ENCODE data around the gene RXRB. TPM values are rescaled to one million over a fixed set of nuclear protein-coding genes. Genes with fewer than 3 reads are reported as not detected.

RXRB gene
- total and polyA plus RNA-seq, 10 of the 15 experiments (the other 5 are each of a cell fraction or from before 2014, with no cell fraction given), result 0.71 to 35.0 (median 20.4) TPM

DNA sequence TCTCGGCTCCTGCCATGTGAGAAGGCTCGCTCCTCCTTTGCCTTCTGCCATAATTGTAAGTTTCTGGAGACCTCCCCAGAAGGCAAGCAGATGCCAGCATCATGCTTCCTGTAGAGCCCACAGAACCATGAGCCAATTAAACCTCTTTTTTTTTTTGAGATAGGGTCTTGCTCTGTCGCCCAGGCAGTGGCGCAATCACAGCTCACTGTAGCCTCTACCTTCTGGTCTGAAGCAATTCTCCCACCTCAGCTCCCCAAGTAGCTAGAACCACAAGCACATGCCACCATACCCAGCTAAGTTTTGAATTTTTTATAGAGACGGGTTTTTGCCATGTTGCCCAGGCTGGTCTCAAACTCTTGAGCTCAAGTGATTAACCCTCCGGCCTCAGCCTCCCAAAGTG is 36.4 kb upstream of the RXRB start (continued):
- no peak for TF ChIP-seq BRCA1 (IDR thresholded peaks at IDR 0.05; ENCODE audit: low read depth, low read length)

DNA sequence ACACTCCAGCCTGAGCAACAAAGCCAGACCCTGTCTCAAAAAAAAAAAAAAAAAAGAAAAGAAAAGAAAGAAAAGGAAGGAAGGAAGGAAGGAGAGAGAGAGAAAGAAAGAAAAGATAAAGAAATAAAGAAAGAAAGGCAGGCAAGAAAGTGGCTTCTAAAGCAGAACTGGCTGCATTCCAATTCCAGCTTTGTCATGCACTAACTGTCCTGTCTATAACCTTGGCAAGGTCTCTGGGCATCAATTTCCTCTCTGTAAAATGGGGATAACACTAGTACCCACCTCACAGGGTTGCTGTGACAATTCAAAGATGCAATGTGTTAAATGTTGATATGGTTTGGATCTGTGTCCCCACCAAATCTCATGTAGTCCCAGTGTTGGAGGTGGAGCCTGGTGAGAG is 35.9 kb upstream of the RXRB start:
- ChIA-PET CTCF (interaction anchor here (1.1 to 1.8 kb wide), 2 partner anchors 12 to 83 kb away, joined by 3 to 6 read pairs; no protein-coding TSS in a partner anchor), POLR2A (interaction anchor here (0.7 kb wide), 1 partner anchor 131 kb away, joined by 4 read pairs; no protein-coding TSS in a partner anchor), SMC1A (ENCODE audit: uncharacterized antibody, unreplicated experiment) (no interaction called here), RAD21 (ENCODE audit: unreplicated experiment) (interaction anchor here (2.6 kb wide), 1 partner anchor 13 kb away, joined by 6 read pairs; no protein-coding TSS in a partner anchor)
- Histone ChIP-seq H3K4me3 (no peak overlapping the region), H4K20me1 (ENCODE audit: control insufficient read depth, insufficient read depth) (no peaks in the 10 kb centered on the region), H3K27me3 (replicated peaks in 1 of 2; ENCODE audit: control insufficient read depth in 2 of 2, insufficient read depth in 2 of 2, low read length in 1 of 2) (peaks cover 2 to 3% of the 10 kb centered on the region in 2 experiments; a peak in 2 of 4 replicates), H3K27ac (ENCODE audit: control insufficient read depth, insufficient read depth) (no peak overlapping the region), H3K4me1 (ENCODE audit: control insufficient read depth, insufficient read depth, low read length) (no peaks in the 10 kb centered on the region), H3K9ac (ENCODE audit: control insufficient read depth, insufficient read depth, low read length) (no peak overlapping the region), H3K9me3 (replicated peaks; ENCODE audit: control insufficient read depth, insufficient read depth, low read length) (no peaks in the 10 kb centered on the region), H2AFZ (ENCODE audit: control insufficient read depth, low read depth, low read length) (no peak overlapping the region), H3K79me2 (ENCODE audit: control insufficient read depth, insufficient read depth, low read length) (no peaks in the 10 kb centered on the region), H3K4me2 (ENCODE audit: control insufficient read depth, insufficient read depth) (no peak overlapping the region), H3K36me3 (ENCODE audit: control insufficient read depth in 2 of 2, insufficient read depth in 2 of 2, low read length in 1 of 2) (no peaks in the 10 kb centered on the region)
- no peak for TF ChIP-seq CHD1 (IDR thresholded peaks at IDR 0.05; ENCODE audit: low read depth, low read length)
- TF ChIP-seq RBBP5 (conservative IDR thresholded peaks at IDR 0.05), result no peak
- no peak for TF ChIP-seq CBFB (IDR thresholded peaks at IDR 0.05; ENCODE audit: low read depth)
- no TSS peak for BruUV-seq (replicated peaks)
- DNase-seq (ENCODE audit: low read depth, low spot score) (no peak), ATAC-seq (no peak), FAIRE-seq (no peak)
- intact Hi-C loops (cut with micrococcal nuclease; ENCODE audit: unreplicated experiment) (no loop called here), in situ Hi-C loops (cut with MboI) (no loop called here)

DNA sequence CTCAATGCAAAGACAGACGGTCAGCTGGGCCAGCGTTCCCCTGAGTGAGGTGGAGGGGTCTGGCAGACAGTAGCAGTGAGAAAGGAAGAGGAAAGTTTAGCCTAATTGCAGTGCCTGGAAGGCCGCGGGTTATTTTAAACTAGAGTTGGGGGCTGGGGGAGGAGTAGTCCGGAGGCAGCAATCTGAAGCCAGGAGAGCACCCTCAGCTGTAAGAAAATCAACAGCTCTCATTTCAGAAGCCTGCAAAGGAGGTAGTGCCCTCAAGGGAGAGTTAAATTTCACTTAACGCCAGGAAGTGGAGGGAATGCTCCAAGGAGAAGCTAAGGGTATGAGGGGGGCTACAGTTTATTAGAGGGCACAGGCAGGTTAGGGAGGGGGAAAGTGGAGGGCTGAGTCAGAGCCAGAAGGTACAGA is 34.8 kb upstream of the RXRB start:
- ChIA-PET RAD21 (ENCODE audit: unreplicated experiment) (interaction anchor here (2.6 kb wide), 1 partner anchor 14 kb away, joined by 6 read pairs; no protein-coding TSS in a partner anchor), POLR2A (interaction anchor here (1.5 kb wide), 1 partner anchor 26 kb away, joined by 5 read pairs; the partner anchor contains the start of gene RING1), SMC1A (ENCODE audit: uncharacterized antibody, unreplicated experiment) (no interaction called here), CTCF (interaction anchor here (0.6 to 1.8 kb wide), 3 partner anchors 13 to 109 kb away, joined by 3 to 6 read pairs (median 4); no protein-coding TSS in a partner anchor)
- Histone ChIP-seq H3K4me3 (no peak overlapping the region), H3K4me2 (ENCODE audit: control insufficient read depth, insufficient read depth) (no peak overlapping the region), H3K4me1 (ENCODE audit: control insufficient read depth, insufficient read depth, low read length) (no peaks in the 10 kb centered on the region), H3K9ac (ENCODE audit: control insufficient read depth, insufficient read depth, low read length) (no peak overlapping the region), H3K9me3 (replicated peaks; ENCODE audit: control insufficient read depth, insufficient read depth, low read length) (no peaks in the 10 kb centered on the region), H3K36me3 (ENCODE audit: control insufficient read depth in 2 of 2, insufficient read depth in 2 of 2, low read length in 1 of 2) (no peaks in the 10 kb centered on the region), H4K20me1 (ENCODE audit: control insufficient read depth, insufficient read depth) (no peaks in the 10 kb centered on the region), H3K27ac (ENCODE audit: control insufficient read depth, insufficient read depth) (no peak overlapping the region), H2AFZ (ENCODE audit: control insufficient read depth, low read depth, low read length) (no peak overlapping the region), H3K79me2 (ENCODE audit: control insufficient read depth, insufficient read depth, low read length) (no peaks in the 10 kb centered on the region), H3K27me3 (replicated peaks in 1 of 2; ENCODE audit: control insufficient read depth in 2 of 2, insufficient read depth in 2 of 2, low read length in 1 of 2) (peaks cover 2 to 3% of the 10 kb centered on the region in 2 experiments; a peak in 2 of 4 replicates)
- no peak for TF ChIP-seq STAT3 (IDR thresholded peaks at IDR 0.05; ENCODE audit: low read depth, low read length)
- TF ChIP-seq NFYB (IDR thresholded peaks at IDR 0.05; ENCODE audit: insufficient read depth, low read depth, low read length), result no peak
- TF ChIP-seq POU2F2 (IDR thresholded peaks at IDR 0.05; ENCODE audit: borderline replicate concordance, low read depth, low read length), result no peak
- no peak for TF ChIP-seq MEF2A (IDR thresholded peaks at IDR 0.05; ENCODE audit: insufficient read depth, low read depth, low read length)
- TF ChIP-seq CREB1 (IDR thresholded peaks at IDR 0.05; ENCODE audit: low read depth), result no peak
- TF ChIP-seq SMARCA5 (IDR thresholded peaks at IDR 0.05), result no peak
- no peak for TF ChIP-seq SIX5 (IDR thresholded peaks at IDR 0.05; ENCODE audit: low read depth, low read length, severe bottlenecking)
- TF ChIP-seq POLR2AphosphoS2 (IDR thresholded peaks at IDR 0.05; ENCODE audit: low read depth, low read length), result no peak
- no TSS peak for BruUV-seq (replicated peaks)
- intact Hi-C loops (cut with micrococcal nuclease; ENCODE audit: unreplicated experiment) (no loop called here), in situ Hi-C loops (cut with MboI) (no loop called here)
- DNase-seq (ENCODE audit: low read depth, low spot score), result no peak
- no peak for ATAC-seq
- FAIRE-seq, result no peak
- 19% methylated on average over 6 of the region's 6 CpGs for WGBS (ENCODE audit: insufficient coverage, insufficient replicate concordance, low lambda C conversion rate, missing lambda C conversion rate)

All from GM12878 (cell line).